Activated T-helper 17 cell treated with anti-CD3 and anti-CD28 coated beads, Interleukin-2, amount 50 U/mL, for 72 hours (primary cell): ENCODE data around the gene USP34. TPM values are rescaled to one million over a fixed set of nuclear protein-coding genes. Genes with fewer than 3 reads are reported as not detected.
A peak's percentile ranks its signal among the peaks of the same experiment; 100 is the strongest.

Experiments used
- ATAC-seq: fragments of 150-1000 bp; cut with Tn5 transposase; replicated peaks from 2 replicates; pipeline ENCODE4 v1.10.0; 2021; ENCODE audit warnings: mild to moderate bottlenecking, moderate library complexity
- H3K27ac Mint-ChIP-seq: one replicate; pipeline ENCODE4 v1.8.0; 2022; ENCODE audit warnings: mixed read lengths
- H3K27me3 Mint-ChIP-seq: one replicate; pipeline ENCODE4 v1.8.0; 2022; ENCODE audit warnings: mixed read lengths
- H3K36me3 Mint-ChIP-seq: one replicate; pipeline ENCODE4 v1.8.0; 2022; ENCODE audit warnings: low read depth, mild to moderate bottlenecking, mixed read lengths
- H3K4me1 Mint-ChIP-seq: one replicate; pipeline ENCODE4 v1.8.0; 2022; ENCODE audit warnings: mixed read lengths
- H3K4me3 Mint-ChIP-seq: one replicate; pipeline ENCODE4 v1.8.0; 2022; ENCODE audit warnings: mild to moderate bottlenecking, mixed read lengths
- H3K9me3 Mint-ChIP-seq: one replicate; pipeline ENCODE4 v1.8.0; 2022; ENCODE audit warnings: mixed read lengths
- total RNA-seq, 2 donors: library from RNA; stranded (reverse); gene quantifications; one replicate each; pipeline ENCODE4 v1.2.3, GENCODE V29; 2022

The USP34 gene
- total RNA-seq, 2 donors from 2014 or later = 98.5 to 121 TPM

GRCh38 chr2:61263830-61264229 lies 207.1 kb downstream of the USP34 start:
- H3K27ac Mint-ChIP-seq = peak overlapping the region; percentile 62
- H3K36me3 Mint-ChIP-seq = peaks cover 74% of the 10 kb centered on the region
- no peaks in the 10 kb centered on the region for H3K4me1 Mint-ChIP-seq
- H3K27me3 Mint-ChIP-seq = no peaks in the 10 kb centered on the region
- H3K9me3 Mint-ChIP-seq = no peaks in the 10 kb centered on the region
- peak; percentile 54 for ATAC-seq
- H3K4me3 Mint-ChIP-seq = no peak overlapping the region

- H3K9me3 Mint-ChIP-seq = no peaks in the 10 kb centered on the region
- no peaks in the 10 kb centered on the region for H3K27me3 Mint-ChIP-seq
- no peak overlapping the region for H3K27ac Mint-ChIP-seq
- ATAC-seq = no peak
- no peaks in the 10 kb centered on the region for H3K4me1 Mint-ChIP-seq
- no peak overlapping the region for H3K4me3 Mint-ChIP-seq
- peaks cover 74% of the 10 kb centered on the region for H3K36me3 Mint-ChIP-seq
Observed at GRCh38 chr2:61262699-61263098, 208.2 kb downstream of the USP34 start.

DNA sequence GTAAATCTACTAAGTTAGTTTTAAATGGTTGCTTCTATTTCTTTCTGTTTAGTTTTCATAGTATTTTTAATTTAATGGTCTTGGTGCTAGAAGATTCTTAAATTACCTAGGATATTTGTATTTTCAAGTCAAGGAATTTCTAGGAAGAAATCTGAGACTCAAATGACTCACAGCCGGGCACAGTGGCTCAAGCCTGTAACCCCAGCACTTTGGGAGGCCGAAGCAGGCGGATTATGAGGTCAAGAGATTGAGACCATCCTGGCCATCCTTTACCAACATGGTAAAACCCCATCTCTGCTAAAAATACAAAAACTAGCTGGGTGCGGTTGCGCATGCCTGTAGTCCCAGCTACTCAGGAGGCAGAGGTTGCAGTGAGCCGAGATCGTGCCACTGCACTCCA lies 213.4 kb downstream of the USP34 start:
- peak overlapping the region; percentile 14 for H3K27ac Mint-ChIP-seq
- H3K4me1 Mint-ChIP-seq = no peaks in the 10 kb centered on the region
- H3K36me3 Mint-ChIP-seq = peaks cover 83% of the 10 kb centered on the region
- H3K4me3 Mint-ChIP-seq = no peak overlapping the region
- H3K27me3 Mint-ChIP-seq = no peaks in the 10 kb centered on the region
- no peak for ATAC-seq
- H3K9me3 Mint-ChIP-seq = no peaks in the 10 kb centered on the region

- Mint-ChIP-seq H3K36me3 (peaks cover 92% of the 10 kb centered on the region), H3K4me1 (no peaks in the 10 kb centered on the region), H3K4me3 (no peak overlapping the region)
Observed at GRCh38 chr2:61255580-61256437, 215.1 kb downstream of the USP34 start.

GRCh38 chr2:61254536-61254935 lies 216.4 kb downstream of the USP34 start:
- Mint-ChIP-seq H3K27ac (peak overlapping the region; percentile 54), H3K4me3 (no peak overlapping the region), H3K27me3 (no peaks in the 10 kb centered on the region), H3K4me1 (no peaks in the 10 kb centered on the region), H3K9me3 (no peaks in the 10 kb centered on the region), H3K36me3 (peaks cover 96% of the 10 kb centered on the region)
- ATAC-seq = no peak

More at GRCh38 chr2:61255580-61256437, 215.1 kb downstream of the USP34 start:
- no peaks in the 10 kb centered on the region for H3K27me3 Mint-ChIP-seq
- no peaks in the 10 kb centered on the region for H3K9me3 Mint-ChIP-seq
- no peak for ATAC-seq
- H3K27ac Mint-ChIP-seq = peak overlapping the region; percentile 40

DNA sequence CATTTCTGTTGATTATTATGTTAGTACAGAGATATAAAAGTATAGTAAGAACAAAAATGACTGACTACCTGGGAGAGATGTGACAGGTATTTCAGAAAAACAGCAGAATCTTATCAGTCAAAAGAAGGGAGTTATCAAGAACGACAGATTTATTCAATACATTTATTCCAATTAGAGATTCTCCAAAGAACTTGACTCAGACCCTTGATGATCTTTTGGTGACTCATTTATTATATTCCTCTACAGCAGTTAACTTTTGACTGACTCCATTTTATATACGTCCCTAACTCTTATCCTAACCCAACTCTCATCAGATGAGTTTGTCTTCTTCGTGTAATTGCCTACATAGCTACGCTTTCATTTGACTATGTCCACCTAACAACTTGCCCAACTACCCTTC lies 217.8 kb downstream of the USP34 start:
- ATAC-seq = no peak
- H3K9me3 Mint-ChIP-seq = no peaks in the 10 kb centered on the region

DNA sequence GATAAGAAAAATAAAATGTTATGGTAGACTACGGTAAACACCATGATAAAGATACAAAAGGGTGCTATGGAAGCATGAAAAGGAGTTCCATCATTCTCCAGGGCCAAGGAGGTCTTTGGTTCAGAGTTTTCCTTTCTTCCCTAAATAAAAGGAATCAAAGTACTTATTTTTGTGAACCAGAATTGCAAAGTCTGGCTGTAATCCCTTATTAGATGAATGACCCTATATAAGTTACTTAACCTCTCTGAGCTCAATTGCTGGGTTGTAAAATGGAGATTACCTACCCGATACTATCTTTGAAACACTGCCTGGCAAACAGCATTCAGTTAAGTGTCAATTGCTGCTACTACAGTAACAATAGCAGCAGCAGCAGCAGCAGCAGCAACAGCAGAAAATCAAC lies 218.9 kb downstream of the USP34 start:
- Mint-ChIP-seq H3K4me3 (no peak overlapping the region), H3K27ac (no peak overlapping the region), H3K27me3 (no peaks in the 10 kb centered on the region), H3K9me3 (no peaks in the 10 kb centered on the region), H3K4me1 (no peaks in the 10 kb centered on the region), H3K36me3 (peaks cover 94% of the 10 kb centered on the region)
- ATAC-seq = no peak

More for the DNA sequence above, 217.8 kb downstream of the USP34 start:
- Mint-ChIP-seq H3K27me3 (no peaks in the 10 kb centered on the region), H3K4me1 (no peaks in the 10 kb centered on the region), H3K27ac (peak overlapping the region; percentile 14), H3K36me3 (peaks cover 94% of the 10 kb centered on the region), H3K4me3 (no peak overlapping the region)

DNA sequence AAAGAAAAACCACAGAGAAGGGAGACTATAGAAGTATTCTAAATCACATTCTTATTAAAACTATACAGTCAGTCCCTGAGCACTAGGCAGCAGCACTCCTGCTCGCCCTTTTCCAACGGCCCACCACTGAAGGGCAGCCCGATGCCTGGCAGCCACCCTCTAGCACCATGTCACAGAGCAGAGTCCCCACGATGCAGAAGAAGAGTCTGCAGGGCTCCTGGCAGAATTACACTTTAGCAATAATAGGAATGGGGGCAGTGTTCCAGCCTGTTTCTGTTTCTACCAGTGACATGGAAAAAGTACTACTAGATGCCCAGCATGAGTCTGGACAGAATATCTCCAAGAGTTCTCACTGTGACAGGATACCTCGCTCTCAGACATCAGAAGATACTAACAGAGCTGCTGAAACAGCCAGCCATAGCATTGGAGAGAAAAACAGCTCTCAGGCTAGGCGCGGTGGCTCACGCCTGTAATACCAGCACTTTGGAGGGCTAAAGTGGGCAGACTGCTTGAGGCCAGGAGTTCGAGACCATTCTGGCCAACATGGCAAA lies 221.3 kb downstream of the USP34 start:
- ATAC-seq = no peak
- Mint-ChIP-seq H3K27ac (no peak overlapping the region), H3K27me3 (no peaks in the 10 kb centered on the region), H3K9me3 (no peaks in the 10 kb centered on the region), H3K4me1 (no peaks in the 10 kb centered on the region), H3K36me3 (peaks cover 90% of the 10 kb centered on the region), H3K4me3 (no peak overlapping the region)

DNA sequence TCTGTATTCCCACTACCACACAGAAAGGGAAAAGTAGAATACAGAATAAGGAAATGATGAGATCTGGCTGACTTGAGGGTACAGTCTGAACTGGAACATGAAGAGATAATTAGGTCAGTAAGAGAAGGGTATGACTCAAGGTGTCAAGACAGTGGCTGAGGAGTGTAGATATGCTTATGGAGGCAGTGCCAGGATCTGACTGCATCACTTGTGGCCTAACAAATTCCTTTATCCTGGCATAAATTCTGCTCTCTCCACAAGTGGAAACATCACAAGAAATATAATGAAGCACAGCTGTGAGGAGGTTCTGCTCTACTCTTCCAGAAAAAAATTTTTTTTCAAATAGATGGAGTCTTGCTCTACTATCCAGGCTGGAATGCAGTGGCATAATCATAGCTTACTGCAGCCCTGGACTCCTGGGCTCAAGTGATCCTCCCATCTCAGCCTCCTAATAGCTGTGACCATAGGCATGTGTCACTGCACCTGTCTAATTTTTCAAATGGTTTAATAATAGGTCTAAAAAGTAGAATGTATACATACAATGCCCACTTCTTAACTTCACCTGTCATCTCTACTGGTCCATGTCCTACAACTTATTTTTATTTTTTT lies 223.6 kb downstream of the USP34 start:
- Mint-ChIP-seq H3K27ac (no peak overlapping the region), H3K27me3 (no peaks in the 10 kb centered on the region), H3K9me3 (no peaks in the 10 kb centered on the region), H3K4me1 (no peaks in the 10 kb centered on the region), H3K4me3 (no peak overlapping the region), H3K36me3 (peaks cover 90% of the 10 kb centered on the region)
- ATAC-seq = peak; percentile 34

- Mint-ChIP-seq H3K9me3 (no peaks in the 10 kb centered on the region), H3K27me3 (no peaks in the 10 kb centered on the region), H3K4me1 (no peaks in the 10 kb centered on the region), H3K27ac (no peak overlapping the region), H3K36me3 (peaks cover 89% of the 10 kb centered on the region), H3K4me3 (no peak overlapping the region)
- ATAC-seq = no peak
Observed at GRCh38 chr2:61244694-61245093, 226.2 kb downstream of the USP34 start.

GRCh38 chr2:61241266-61241665 lies 229.6 kb downstream of the USP34 start:
- H3K4me1 Mint-ChIP-seq = peaks cover 14% of the 10 kb centered on the region
- no peak overlapping the region for H3K27ac Mint-ChIP-seq
- no peaks in the 10 kb centered on the region for H3K27me3 Mint-ChIP-seq
- no peak overlapping the region for H3K4me3 Mint-ChIP-seq
- no peak for ATAC-seq
- H3K9me3 Mint-ChIP-seq = no peaks in the 10 kb centered on the region
- H3K36me3 Mint-ChIP-seq = peaks cover 83% of the 10 kb centered on the region

- Mint-ChIP-seq H3K27me3 (no peaks in the 10 kb centered on the region), H3K9me3 (no peaks in the 10 kb centered on the region), H3K36me3 (peaks cover 83% of the 10 kb centered on the region), H3K4me3 (peak overlapping the region; percentile 27), H3K27ac (peak overlapping the region; percentile 78), H3K4me1 (peaks cover 14% of the 10 kb centered on the region)
- no peak for ATAC-seq
Observed at GRCh38 chr2:61238219-61239012, 232.5 kb downstream of the USP34 start.

GRCh38 chr2:61235716-61236115 lies 235.2 kb downstream of the USP34 start:
- Mint-ChIP-seq H3K9me3 (no peaks in the 10 kb centered on the region), H3K27ac (no peak overlapping the region), H3K27me3 (no peaks in the 10 kb centered on the region), H3K4me1 (peaks cover 17% of the 10 kb centered on the region), H3K36me3 (peaks cover 83% of the 10 kb centered on the region), H3K4me3 (no peak overlapping the region)
- no peak for ATAC-seq

- ATAC-seq = peak; percentile 89
- Mint-ChIP-seq H3K4me3 (no peak overlapping the region), H3K27ac (peak overlapping the region; percentile 20), H3K4me1 (peaks cover 9% of the 10 kb centered on the region), H3K36me3 (peaks cover 91% of the 10 kb centered on the region), H3K27me3 (no peaks in the 10 kb centered on the region), H3K9me3 (no peaks in the 10 kb centered on the region)
Observed at GRCh38 chr2:61233581-61233980, 237.3 kb downstream of the USP34 start.
